Measurements from ENCODE around the gene FBXL3. TPM values are rescaled to one million over a fixed set of nuclear protein-coding genes. Genes with fewer than 3 reads are reported as not detected.
A peak's percentile ranks its signal among the peaks of the same experiment; 100 is the strongest.

FBXL3 gene
- total and polyA plus RNA-seq, 10 donors = 18.5 to 80.9 (median 51.0) TPM

DNA sequence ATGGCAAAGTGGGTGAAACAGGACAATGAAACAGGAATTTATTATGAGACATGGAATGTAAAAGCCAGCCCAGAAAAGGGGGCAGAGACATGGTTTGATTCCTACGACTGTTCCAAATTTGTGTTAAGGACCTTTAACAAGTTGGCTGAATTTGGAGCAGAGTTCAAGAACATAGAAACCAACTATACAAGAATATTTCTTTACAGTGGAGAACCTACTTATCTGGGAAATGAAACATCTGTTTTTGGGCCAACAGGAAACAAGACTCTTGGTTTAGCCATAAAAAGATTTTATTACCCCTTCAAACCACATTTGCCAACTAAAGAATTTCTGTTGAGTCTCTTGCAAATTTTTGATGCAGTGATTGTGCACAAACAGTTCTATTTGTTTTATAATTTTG lies 26.5 kb downstream of the FBXL3 start:
- Histone ChIP-seq H3K27ac (peak overlapping the region in 1 of 8 donors; percentile 22), H3K4me3 (no peak overlapping the region), H3K4me1 (peaks cover 9 to 53% (median 23%) of the 10 kb centered on the region in 6 donors), H3K9me3 (no peaks in the 10 kb centered on the region), H3K36me3 (peaks cover 0 to 91% (median 29%) of the 10 kb centered on the region in 6 donors), H3K27me3 (replicated peaks in 1 of 7) (no peaks in the 10 kb centered on the region)
- DNase-seq = no peak
- intact Hi-C loops (cut with DNase I; ENCODE audit: low total_unique reads) = no loop called here
- TF ChIP-seq, protein P1, sequence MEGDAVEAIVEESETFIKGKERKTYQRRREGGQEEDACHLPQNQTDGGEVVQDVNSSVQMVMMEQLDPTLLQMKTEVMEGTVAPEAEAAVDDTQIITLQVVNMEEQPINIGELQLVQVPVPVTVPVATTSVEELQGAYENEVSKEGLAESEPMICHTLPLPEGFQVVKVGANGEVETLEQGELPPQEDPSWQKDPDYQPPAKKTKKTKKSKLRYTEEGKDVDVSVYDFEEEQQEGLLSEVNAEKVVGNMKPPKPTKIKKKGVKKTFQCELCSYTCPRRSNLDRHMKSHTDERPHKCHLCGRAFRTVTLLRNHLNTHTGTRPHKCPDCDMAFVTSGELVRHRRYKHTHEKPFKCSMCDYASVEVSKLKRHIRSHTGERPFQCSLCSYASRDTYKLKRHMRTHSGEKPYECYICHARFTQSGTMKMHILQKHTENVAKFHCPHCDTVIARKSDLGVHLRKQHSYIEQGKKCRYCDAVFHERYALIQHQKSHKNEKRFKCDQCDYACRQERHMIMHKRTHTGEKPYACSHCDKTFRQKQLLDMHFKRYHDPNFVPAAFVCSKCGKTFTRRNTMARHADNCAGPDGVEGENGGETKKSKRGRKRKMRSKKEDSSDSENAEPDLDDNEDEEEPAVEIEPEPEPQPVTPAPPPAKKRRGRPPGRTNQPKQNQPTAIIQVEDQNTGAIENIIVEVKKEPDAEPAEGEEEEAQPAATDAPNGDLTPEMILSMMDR (IDR thresholded peaks at IDR 0.05 in 8 of 11, conservative IDR thresholded peaks at IDR 0.05 in 3 of 11) = no peak
- TF ChIP-seq POLR2AphosphoS5 (IDR thresholded peaks at IDR 0.05) (no peak), POLR2A (IDR thresholded peaks at IDR 0.05) (no peak)
- WGBS, 5 donors = 49 to 64% (median 55%) methylated on average over 1 of the region's 1 CpG

- intact Hi-C loops (cut with DNase I; ENCODE audit: low total_unique reads) = no loop called here
- 96 to 99% (median 97%) methylated on average over 3 of the region's 3 CpGs for WGBS, 5 donors
- TF ChIP-seq POLR2AphosphoS5 (IDR thresholded peaks at IDR 0.05) = no peak
- TF ChIP-seq, protein P1 (IDR thresholded peaks at IDR 0.05 in 8 of 11, conservative IDR thresholded peaks at IDR 0.05 in 3 of 11) = no peak
- no peak for TF ChIP-seq POLR2A (IDR thresholded peaks at IDR 0.05)
Observed at GRCh38 chr13:76994281-76994680, 32.7 kb downstream of the FBXL3 start.

GRCh38 chr13:76993473-76993872 lies 33.5 kb downstream of the FBXL3 start:
- WGBS, 5 donors = 87 to 90% (median 89%) methylated on average over 5 of the region's 5 CpGs
- TF ChIP-seq POLR2A (IDR thresholded peaks at IDR 0.05) (no peak), POLR2AphosphoS5 (IDR thresholded peaks at IDR 0.05) (no peak)
- TF ChIP-seq, protein P1 (IDR thresholded peaks at IDR 0.05 in 8 of 11, conservative IDR thresholded peaks at IDR 0.05 in 3 of 11) = no peak
- Histone ChIP-seq H3K4me1 (peaks cover 14 to 37% (median 23%) of the 10 kb centered on the region in 6 donors), H3K36me3 (peaks cover 0 to 34% (median 6%) of the 10 kb centered on the region in 6 donors), H3K27ac (peak overlapping the region in 1 of 8 donors; percentile 94), H3K9me3 (no peaks in the 10 kb centered on the region), H3K27me3 (replicated peaks in 1 of 7) (peaks cover 0 to 13% (median 0%) of the 10 kb centered on the region in 7 donors), H3K4me3 (no peak overlapping the region)
- intact Hi-C loops (cut with DNase I; ENCODE audit: low total_unique reads) = no loop called here
- DNase-seq = no peak

More at GRCh38 chr13:76994281-76994680, 32.7 kb downstream of the FBXL3 start:
- Histone ChIP-seq H3K36me3 (peaks cover 0 to 42% (median 8%) of the 10 kb centered on the region in 6 donors), H3K4me1 (peaks cover 14 to 38% (median 23%) of the 10 kb centered on the region in 6 donors), H3K4me3 (no peak overlapping the region), H3K27me3 (replicated peaks in 1 of 7) (peaks cover 0 to 5% (median 0%) of the 10 kb centered on the region in 7 donors), H3K9me3 (no peaks in the 10 kb centered on the region), H3K27ac (no peak overlapping the region)
- DNase-seq = no peak

GRCh38 chr13:76993021-76993420 lies 33.9 kb downstream of the FBXL3 start:
- peak overlapping the region in 6 of 8 donors; percentile 90 to 95 (median 94) for H3K27ac ChIP-seq
- H3K9me3 ChIP-seq = no peaks in the 10 kb centered on the region
- peaks cover 0 to 18% (median 0%) of the 10 kb centered on the region in 7 donors for H3K27me3 ChIP-seq (replicated peaks in 1 of 7)
- TF ChIP-seq POLR2A (IDR thresholded peaks at IDR 0.05) (no peak), POLR2AphosphoS5 (IDR thresholded peaks at IDR 0.05) (no peak)
- TF ChIP-seq, protein P1 (IDR thresholded peaks at IDR 0.05 in 8 of 11, conservative IDR thresholded peaks at IDR 0.05 in 3 of 11) = no peak
- no peak for DNase-seq
- intact Hi-C loops (cut with DNase I; ENCODE audit: low total_unique reads) = no loop called here
- peak overlapping the region; percentile 54 to 88 (median 64) for H3K4me3 ChIP-seq
- peaks cover 0 to 30% (median 6%) of the 10 kb centered on the region in 6 donors for H3K36me3 ChIP-seq
- peaks cover 14 to 37% (median 23%) of the 10 kb centered on the region in 6 donors for H3K4me1 ChIP-seq
- WGBS, 5 donors = 36 to 64% (median 41%) methylated on average over 3 of the region's 3 CpGs

All from spleen (tissue), 11 donors.